Subcutaneous adipose tissue (tissue), 4 donors: ENCODE measurements around the gene SCLT1. TPM values are rescaled to one million over a fixed set of nuclear protein-coding genes. Genes with fewer than 3 reads are reported as not detected.

ENCODE experiments used
- CTCF ChIP-seq: fragments of 450-650 bp; IDR thresholded peaks from one replicate; pipeline ENCODE4 v1.5.1; 2016; ENCODE audit warnings: low read depth, mild to moderate bottlenecking, control low read depth, antibody characterized with exemption, moderate library complexity
- total RNA-seq, 4 donors: library from RNA; depleted of rRNA; stranded (reverse); fragments of >200 nt; gene quantifications; one replicate each; pipeline ENCODE4 v1.1.0, GENCODE V29; 2016

SCLT1 gene
- total RNA-seq, 4 donors from 2014 or later = 12.6 to 22.0 (median 14.1) TPM

GRCh38 chr4:128865132-128865531 lies 228.2 kb downstream of the SCLT1 start:
- TF ChIP-seq CTCF = no peak

GRCh38 chr4:128863312-128864075 lies 229.8 kb downstream of the SCLT1 start:
- TF ChIP-seq CTCF = no peak

- no peak for TF ChIP-seq CTCF
Observed at GRCh38 chr4:128862608-128863311, 230.6 kb downstream of the SCLT1 start.

GRCh38 chr4:128861856-128862518 lies 231.4 kb downstream of the SCLT1 start:
- no peak for TF ChIP-seq CTCF

- TF ChIP-seq CTCF = no peak
Observed at GRCh38 chr4:128859887-128860677, 233.3 kb downstream of the SCLT1 start.

GRCh38 chr4:128858879-128859671 lies 234.3 kb downstream of the SCLT1 start:
- TF ChIP-seq CTCF = no peak
